Measurements from ENCODE around the gene TFDP1. TPM values are rescaled to one million over a fixed set of nuclear protein-coding genes. Genes with fewer than 3 reads are reported as not detected.
"Not testable (repeated sequence)": the region's sequence is repeated elsewhere in the genome, so short reads cannot be mapped to it uniquely, and the experiment has no call there.

Gene TFDP1
- polyA plus RNA-seq, 1 donor: 92.8 TPM

GRCh38 chr13:113565526-113566226 is 18.9 kb upstream of the TFDP1 start:
- DNase-seq: no peak

- DNase-seq: no peak
Measured at GRCh38 chr13:113566227-113566561, 18.4 kb upstream of the TFDP1 start.

- DNase-seq: no peak
Measured at GRCh38 chr13:113567681-113568080, 16.9 kb upstream of the TFDP1 start.

GRCh38 chr13:113573065-113573464 is 11.5 kb upstream of the TFDP1 start:
- DNase-seq: no peak

- DNase-seq: no peak
Measured at GRCh38 chr13:113576597-113576996, 8.0 kb upstream of the TFDP1 start.

GRCh38 chr13:113577881-113578435 is 6.6 kb upstream of the TFDP1 start:
- DNase-seq: no peak

GRCh38 chr13:113579686-113580085 is 4.9 kb upstream of the TFDP1 start:
- no peak for DNase-seq

- no peak for DNase-seq
Measured at GRCh38 chr13:113581871-113582270, 2.7 kb upstream of the TFDP1 start.

GRCh38 chr13:113582841-113583631 is 1.5 kb upstream of the TFDP1 start:
- DNase-seq: no peak

- no peak for DNase-seq
Measured at GRCh38 chr13:113584870-113585671, 518 bp downstream of the TFDP1 start.

- DNase-seq: no peak
Measured at GRCh38 chr13:113585896-113586295, 1.3 kb downstream of the TFDP1 start.

GRCh38 chr13:113586661-113587479 is 2.3 kb downstream of the TFDP1 start:
- DNase-seq: no peak

- DNase-seq: no peak
Measured at GRCh38 chr13:113588394-113589111, 4.0 kb downstream of the TFDP1 start.

- no peak for DNase-seq
Measured at GRCh38 chr13:113589251-113589960, 4.9 kb downstream of the TFDP1 start.

GRCh38 chr13:113589961-113590339 is 5.4 kb downstream of the TFDP1 start:
- no peak for DNase-seq

GRCh38 chr13:113591750-113592149 is 7.2 kb downstream of the TFDP1 start:
- DNase-seq: no peak

- DNase-seq: no peak
Measured at GRCh38 chr13:113592571-113592970, 8.0 kb downstream of the TFDP1 start.

- DNase-seq: not testable (repeated sequence)
Measured at GRCh38 chr13:113594066-113594821, 9.7 kb downstream of the TFDP1 start.

GRCh38 chr13:113595131-113595530 is 10.6 kb downstream of the TFDP1 start:
- DNase-seq: no peak

All from left kidney (tissue), 2 donors.